ENCODE results near the gene PSMB2.
"Not testable (repeated sequence)": the region's sequence is repeated elsewhere in the genome, so short reads cannot be mapped to it uniquely, and the experiment has no call there.

PSMB2 gene

GRCh38 chr1:35641233-35641866 is at the start of gene PSMB2:
TSS of gene PSMB2 (minus strand) at chr1:35641526. CDS start at chr1:35641432, 94 bp downstream.
- Histone ChIP-seq H3K4me3 (peak within 1 kb of the TSS; percentile 73 to 96 (median 89)), H3K27ac (peak within 1 kb of the TSS; percentile 56 to 96 (median 87))

GRCh38 chr1:35691080-35691479 is 49.8 kb upstream of the PSMB2 start:
- Histone ChIP-seq H3K27ac (no peak overlapping the region), H3K4me3 (no peak overlapping the region)

GRCh38 chr1:35690103-35690502 is 48.8 kb upstream of the PSMB2 start:
- H3K4me3 ChIP-seq, H3K27ac ChIP-seq: not testable (repeated sequence)

GRCh38 chr1:35688161-35688560 is 46.8 kb upstream of the PSMB2 start:
- no peak overlapping the region for H3K4me3 ChIP-seq
- H3K27ac ChIP-seq = no peak overlapping the region

- H3K27ac ChIP-seq = no peak overlapping the region
Measured at GRCh38 chr1:35683012-35683411, 41.7 kb upstream of the PSMB2 start.

GRCh38 chr1:35680271-35680670 is 38.9 kb upstream of the PSMB2 start:
- Histone ChIP-seq H3K4me3 (no peak overlapping the region), H3K27ac (no peak overlapping the region)

More at GRCh38 chr1:35683012-35683411, 41.7 kb upstream of the PSMB2 start:
- H3K4me3 ChIP-seq = no peak overlapping the region

GRCh38 chr1:35675773-35676172 is 34.4 kb upstream of the PSMB2 start:
- Histone ChIP-seq H3K4me3 (no peak overlapping the region), H3K27ac (no peak overlapping the region)

GRCh38 chr1:35674111-35674510 is 32.8 kb upstream of the PSMB2 start:
- H3K27ac ChIP-seq = no peak overlapping the region

GRCh38 chr1:35672116-35672515 is 30.8 kb upstream of the PSMB2 start:
- Histone ChIP-seq H3K4me3 (no peak overlapping the region), H3K27ac (no peak overlapping the region)

More at GRCh38 chr1:35674111-35674510, 32.8 kb upstream of the PSMB2 start:
- no peak overlapping the region for H3K4me3 ChIP-seq

GRCh38 chr1:35668506-35668905 is 27.2 kb upstream of the PSMB2 start:
- Histone ChIP-seq H3K27ac (no peak overlapping the region), H3K4me3 (no peak overlapping the region)

- Histone ChIP-seq H3K4me3 (no peak overlapping the region), H3K27ac (no peak overlapping the region)
Measured at GRCh38 chr1:35666916-35667315, 25.6 kb upstream of the PSMB2 start.

- Histone ChIP-seq H3K27ac (no peak overlapping the region), H3K4me3 (no peak overlapping the region)
Measured at GRCh38 chr1:35666216-35666615, 24.9 kb upstream of the PSMB2 start.

GRCh38 chr1:35663434-35663833 is 22.1 kb upstream of the PSMB2 start:
- Histone ChIP-seq H3K27ac (no peak overlapping the region), H3K4me3 (no peak overlapping the region)

- H3K27ac ChIP-seq = no peak overlapping the region
- H3K4me3 ChIP-seq = no peak overlapping the region
Measured at GRCh38 chr1:35661474-35661795, 20.1 kb upstream of the PSMB2 start.

- Histone ChIP-seq H3K27ac (no peak overlapping the region), H3K4me3 (no peak overlapping the region)
Measured at GRCh38 chr1:35660581-35661473, 19.5 kb upstream of the PSMB2 start.

- H3K27ac ChIP-seq = no peak overlapping the region
Measured at GRCh38 chr1:35659589-35659988, 18.3 kb upstream of the PSMB2 start.

GRCh38 chr1:35657851-35658250 is 16.5 kb upstream of the PSMB2 start:
- no peak overlapping the region for H3K4me3 ChIP-seq
- H3K27ac ChIP-seq = no peak overlapping the region

More at GRCh38 chr1:35659589-35659988, 18.3 kb upstream of the PSMB2 start:
- H3K4me3 ChIP-seq = no peak overlapping the region

- no peak overlapping the region for H3K4me3 ChIP-seq
Measured at GRCh38 chr1:35656863-35657232, 15.5 kb upstream of the PSMB2 start.

GRCh38 chr1:35656148-35656862 is 15.0 kb upstream of the PSMB2 start:
- H3K27ac ChIP-seq = no peak overlapping the region

More at GRCh38 chr1:35656863-35657232, 15.5 kb upstream of the PSMB2 start:
- no peak overlapping the region for H3K27ac ChIP-seq

GRCh38 chr1:35655196-35655595 is 13.9 kb upstream of the PSMB2 start:
- H3K4me3 ChIP-seq = no peak overlapping the region

More at GRCh38 chr1:35656148-35656862, 15.0 kb upstream of the PSMB2 start:
- no peak overlapping the region for H3K4me3 ChIP-seq

More at GRCh38 chr1:35655196-35655595, 13.9 kb upstream of the PSMB2 start:
- no peak overlapping the region for H3K27ac ChIP-seq

Measured in skin epidermis (tissue), 12 donors.